ENCODE measurements around the gene EMILIN3.

The EMILIN3 gene

GRCh38 chr20:41377275-41377674 is 10.7 kb upstream of the EMILIN3 start:
- Mint-ChIP-seq H3K4me1 (ENCODE audit: low read depth) (peaks cover 5% of the 10 kb centered on the region), H3K36me3 (ENCODE audit: low read depth) (peaks cover 1% of the 10 kb centered on the region), H3K27ac (no peak overlapping the region), H3K4me3 (no peak overlapping the region), H3K27me3 (ENCODE audit: low read depth) (peaks cover 45% of the 10 kb centered on the region), H3K9me3 (peaks cover 6% of the 10 kb centered on the region)

GRCh38 chr20:41376349-41376748 is 9.7 kb upstream of the EMILIN3 start:
- H3K4me3 Mint-ChIP-seq, result no peak overlapping the region
- H3K9me3 Mint-ChIP-seq, result peaks cover 6% of the 10 kb centered on the region
- H3K27ac Mint-ChIP-seq, result no peak overlapping the region
- peaks cover 45% of the 10 kb centered on the region for H3K27me3 Mint-ChIP-seq (ENCODE audit: low read depth)
- H3K4me1 Mint-ChIP-seq (ENCODE audit: low read depth), result peaks cover 5% of the 10 kb centered on the region
- peaks cover 1% of the 10 kb centered on the region for H3K36me3 Mint-ChIP-seq (ENCODE audit: low read depth)

- H3K4me3 Mint-ChIP-seq, result no peak overlapping the region
- peaks cover 47% of the 10 kb centered on the region for H3K27me3 Mint-ChIP-seq (ENCODE audit: low read depth)
- peaks cover 3% of the 10 kb centered on the region for H3K4me1 Mint-ChIP-seq (ENCODE audit: low read depth)
- peaks cover 6% of the 10 kb centered on the region for H3K9me3 Mint-ChIP-seq
- peaks cover 1% of the 10 kb centered on the region for H3K36me3 Mint-ChIP-seq (ENCODE audit: low read depth)
- no peak overlapping the region for H3K27ac Mint-ChIP-seq
Observed at GRCh38 chr20:41375846-41376245, 9.2 kb upstream of the EMILIN3 start.

- no peak overlapping the region for H3K4me3 Mint-ChIP-seq
- peaks cover 33% of the 10 kb centered on the region for H3K27me3 Mint-ChIP-seq (ENCODE audit: low read depth)
- no peaks in the 10 kb centered on the region for H3K4me1 Mint-ChIP-seq (ENCODE audit: low read depth)
- peaks cover 6% of the 10 kb centered on the region for H3K9me3 Mint-ChIP-seq
- peaks cover 1% of the 10 kb centered on the region for H3K36me3 Mint-ChIP-seq (ENCODE audit: low read depth)
- no peak overlapping the region for H3K27ac Mint-ChIP-seq
Observed at GRCh38 chr20:41373931-41374920, 7.6 kb upstream of the EMILIN3 start.

GRCh38 chr20:41373251-41373783 is 6.7 kb upstream of the EMILIN3 start:
- no peak overlapping the region for H3K4me3 Mint-ChIP-seq
- H3K27ac Mint-ChIP-seq, result no peak overlapping the region
- H3K36me3 Mint-ChIP-seq (ENCODE audit: low read depth), result peaks cover 1% of the 10 kb centered on the region
- no peaks in the 10 kb centered on the region for H3K4me1 Mint-ChIP-seq (ENCODE audit: low read depth)
- H3K9me3 Mint-ChIP-seq, result peaks cover 6% of the 10 kb centered on the region
- H3K27me3 Mint-ChIP-seq (ENCODE audit: low read depth), result peaks cover 36% of the 10 kb centered on the region

GRCh38 chr20:41371371-41371770 is 4.8 kb upstream of the EMILIN3 start:
- Mint-ChIP-seq H3K27me3 (ENCODE audit: low read depth) (peaks cover 33% of the 10 kb centered on the region), H3K4me3 (no peak overlapping the region), H3K27ac (no peak overlapping the region), H3K4me1 (ENCODE audit: low read depth) (no peaks in the 10 kb centered on the region), H3K36me3 (ENCODE audit: low read depth) (peaks cover 1% of the 10 kb centered on the region), H3K9me3 (peaks cover 6% of the 10 kb centered on the region)

GRCh38 chr20:41370176-41370575 is 3.6 kb upstream of the EMILIN3 start:
- peaks cover 1% of the 10 kb centered on the region for H3K36me3 Mint-ChIP-seq (ENCODE audit: low read depth)
- H3K4me3 Mint-ChIP-seq, result no peak overlapping the region
- peaks cover 6% of the 10 kb centered on the region for H3K9me3 Mint-ChIP-seq
- peaks cover 39% of the 10 kb centered on the region for H3K27me3 Mint-ChIP-seq (ENCODE audit: low read depth)
- H3K27ac Mint-ChIP-seq, result no peak overlapping the region
- H3K4me1 Mint-ChIP-seq (ENCODE audit: low read depth), result no peaks in the 10 kb centered on the region

- Mint-ChIP-seq H3K36me3 (ENCODE audit: low read depth) (peaks cover 1% of the 10 kb centered on the region), H3K4me3 (no peak overlapping the region), H3K27me3 (ENCODE audit: low read depth) (peaks cover 44% of the 10 kb centered on the region), H3K4me1 (ENCODE audit: low read depth) (no peaks in the 10 kb centered on the region), H3K9me3 (peaks cover 6% of the 10 kb centered on the region), H3K27ac (no peak overlapping the region)
Observed at GRCh38 chr20:41369673-41370072, 3.1 kb upstream of the EMILIN3 start.

- no peaks in the 10 kb centered on the region for H3K4me1 Mint-ChIP-seq (ENCODE audit: low read depth)
- H3K36me3 Mint-ChIP-seq (ENCODE audit: low read depth), result peaks cover 1% of the 10 kb centered on the region
- peaks cover 4% of the 10 kb centered on the region for H3K9me3 Mint-ChIP-seq
- no peak overlapping the region for H3K27ac Mint-ChIP-seq
- H3K27me3 Mint-ChIP-seq (ENCODE audit: low read depth), result peaks cover 45% of the 10 kb centered on the region
- no peak overlapping the region for H3K4me3 Mint-ChIP-seq
Observed at GRCh38 chr20:41367956-41368355, 1.3 kb upstream of the EMILIN3 start.

GRCh38 chr20:41367393-41367695 is 726 bp upstream of the EMILIN3 start:
- Mint-ChIP-seq H3K9me3 (no peaks in the 10 kb centered on the region), H3K27me3 (ENCODE audit: low read depth) (peaks cover 41% of the 10 kb centered on the region), H3K27ac (peak overlapping the region; percentile 26), H3K4me3 (peak overlapping the region; percentile 25), H3K4me1 (ENCODE audit: low read depth) (no peaks in the 10 kb centered on the region), H3K36me3 (ENCODE audit: low read depth) (no peaks in the 10 kb centered on the region)

- H3K27me3 Mint-ChIP-seq (ENCODE audit: low read depth), result peaks cover 37% of the 10 kb centered on the region
- H3K4me3 Mint-ChIP-seq, result no peak overlapping the region
Observed at GRCh38 chr20:41365777-41366545, 657 bp downstream of the EMILIN3 start.

GRCh38 chr20:41364967-41365765 is 1.5 kb downstream of the EMILIN3 start:
- H3K4me3 Mint-ChIP-seq, result no peak overlapping the region
- no peak overlapping the region for H3K27ac Mint-ChIP-seq

More at GRCh38 chr20:41365777-41366545, 657 bp downstream of the EMILIN3 start:
- Mint-ChIP-seq H3K27ac (no peak overlapping the region), H3K4me1 (ENCODE audit: low read depth) (no peaks in the 10 kb centered on the region), H3K9me3 (no peaks in the 10 kb centered on the region), H3K36me3 (ENCODE audit: low read depth) (no peaks in the 10 kb centered on the region)

GRCh38 chr20:41364236-41364855 is 2.3 kb downstream of the EMILIN3 start:
- H3K4me1 Mint-ChIP-seq (ENCODE audit: low read depth), result no peaks in the 10 kb centered on the region
- peaks cover 35% of the 10 kb centered on the region for H3K27me3 Mint-ChIP-seq (ENCODE audit: low read depth)
- H3K36me3 Mint-ChIP-seq (ENCODE audit: low read depth), result no peaks in the 10 kb centered on the region
- H3K4me3 Mint-ChIP-seq, result no peak overlapping the region
- H3K27ac Mint-ChIP-seq, result no peak overlapping the region
- H3K9me3 Mint-ChIP-seq, result no peaks in the 10 kb centered on the region

More at GRCh38 chr20:41364967-41365765, 1.5 kb downstream of the EMILIN3 start:
- Mint-ChIP-seq H3K4me1 (ENCODE audit: low read depth) (no peaks in the 10 kb centered on the region), H3K36me3 (ENCODE audit: low read depth) (no peaks in the 10 kb centered on the region), H3K9me3 (no peaks in the 10 kb centered on the region), H3K27me3 (ENCODE audit: low read depth) (peaks cover 37% of the 10 kb centered on the region)

GRCh38 chr20:41363601-41364000 is 3.0 kb downstream of the EMILIN3 start:
- Mint-ChIP-seq H3K27me3 (ENCODE audit: low read depth) (peaks cover 30% of the 10 kb centered on the region), H3K27ac (no peak overlapping the region), H3K9me3 (no peaks in the 10 kb centered on the region), H3K4me3 (no peak overlapping the region), H3K36me3 (ENCODE audit: low read depth) (no peaks in the 10 kb centered on the region), H3K4me1 (ENCODE audit: low read depth) (no peaks in the 10 kb centered on the region)

Measured in T-helper 1 cell treated with Interleukin-12 subunit alpha and Interleukin-12 subunit beta and Interleukin-4 antibody, amounts not matched to agents 30 μg/mL and 1 μg/mL, for 36 hours (primary cell).